ENCODE data around the gene ITPR2. TPM values are rescaled to one million over a fixed set of nuclear protein-coding genes. Genes with fewer than 3 reads are reported as not detected.

The ITPR2 gene
- total and polyA plus RNA-seq, 2 of the 8 experiments (the other 6 are each of a cell fraction or from before 2014, with no cell fraction given): 4.1 to 48.3 TPM

DNA sequence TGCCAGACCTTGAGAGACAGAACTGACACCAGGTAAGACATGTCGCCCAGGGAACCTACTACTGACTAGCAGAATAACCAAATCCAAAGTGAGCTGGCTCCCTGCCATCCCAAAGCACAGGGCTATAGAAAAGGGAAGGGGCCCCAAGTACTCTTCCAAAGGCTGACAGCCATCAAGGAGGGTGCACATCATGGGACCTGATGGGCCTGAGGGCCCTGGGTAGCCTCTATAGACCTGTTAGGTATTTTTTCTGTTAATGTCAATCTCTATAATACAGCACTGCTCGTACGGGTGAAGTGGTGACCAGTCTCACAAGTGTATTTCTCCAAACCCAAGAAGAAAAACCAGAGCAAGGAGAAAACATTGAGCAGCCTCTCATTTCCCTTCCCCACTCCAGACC lies 171.6 kb downstream of the ITPR2 start:
- Histone ChIP-seq H3K4ac (replicated peaks; ENCODE audit: insufficient read length, low read depth, low read length) (no peak overlapping the region), H2BK12ac (ENCODE audit: low read depth, low read length) (no peak overlapping the region), H3K4me3 (ENCODE audit: extremely low read depth in 1 of 4, insufficient read depth in 2 of 4, low read depth in 3 of 4, low read length in 4 of 4) (no peak overlapping the region), H3K23ac (ENCODE audit: insufficient read length) (no peak overlapping the region), H3K36me3 (ENCODE audit: control insufficient read depth in 2 of 4, insufficient read depth in 4 of 4, low read length in 3 of 4) (peaks cover 0 to 14% (median 7%) of the 10 kb centered on the region in 4 experiments; a peak in 6 of 8 replicates), H2BK5ac (ENCODE audit: low read depth, low read length) (no peak overlapping the region), H3K4me1 (replicated peaks in 1 of 4; ENCODE audit: control insufficient read depth in 3 of 4, insufficient read depth in 4 of 4, low read length in 3 of 4) (peaks cover 0 to 6% (median 1%) of the 10 kb centered on the region in 4 experiments; a peak in 2 of 7 replicates), H3K18ac (ENCODE audit: extremely low read depth, low read length) (0 out of 2 replicates have a peak overlapping the region, but pooled peaks have one; percentile 0), H2AK5ac (ENCODE audit: low read depth, low read length) (no peak overlapping the region), H3K79me2 (ENCODE audit: control insufficient read depth in 1 of 2, insufficient read depth in 2 of 2, low read length in 2 of 2) (no peaks in the 10 kb centered on the region), H4K91ac (replicated peaks; ENCODE audit: insufficient read length, low read length) (no peak overlapping the region), H3K14ac (ENCODE audit: insufficient read length) (no peak overlapping the region), H2BK15ac (ENCODE audit: low read length) (no peak overlapping the region), H4K8ac (ENCODE audit: extremely low read depth, insufficient read depth, low read length) (no peak overlapping the region; the same call in 1 of the 2 replicates), H3K56ac (replicated peaks; ENCODE audit: insufficient read length, low read depth, low read length) (no peak overlapping the region), H3K27ac (ENCODE audit: low read depth, low read length) (no peak overlapping the region), H3K27me3 (replicated peaks in 1 of 4; ENCODE audit: control insufficient read depth in 3 of 4, extremely low read depth in 1 of 4, insufficient read depth in 3 of 4, low read length in 3 of 4) (peaks cover 0 to 1% (median 0%) of the 10 kb centered on the region in 4 experiments; a peak in 1 of 7 replicates), H3K9ac (replicated peaks in 1 of 4; ENCODE audit: extremely low read depth in 1 of 4, low read depth in 3 of 4, low read length in 3 of 4) (no peak overlapping the region), H4K20me1 (replicated peaks in 1 of 2; ENCODE audit: control insufficient read depth in 1 of 2, insufficient read depth in 2 of 2, low read length in 2 of 2) (no peaks in the 10 kb centered on the region), H4K5ac (ENCODE audit: insufficient read length, low read depth, low read length) (no peak overlapping the region), H3K9me3 (ENCODE audit: insufficient read depth in 2 of 2, low read depth in 1 of 2, low read length in 1 of 2) (no peaks in the 10 kb centered on the region), H3K79me1 (ENCODE audit: low read depth, low read length) (no peaks in the 10 kb centered on the region; the same call in 1 of the 2 replicates), H2AFZ (ENCODE audit: low read length) (no peak overlapping the region), H2BK120ac (replicated peaks; ENCODE audit: low read depth, low read length) (no peak overlapping the region), H3K23me2 (ENCODE audit: low read depth, low read length) (no peaks in the 10 kb centered on the region), H2BK20ac (ENCODE audit: low read length) (peak overlapping the region; percentile 91; the same call in 1 of the 2 replicates), H3K4me2 (ENCODE audit: insufficient read depth in 1 of 2, low read depth in 2 of 2, low read length in 2 of 2) (no peak overlapping the region)
- CTCF ChIA-PET (ENCODE audit: partially characterized antibody): interaction anchor here (0.6 kb wide), 1 partner anchor 441 kb away, joined by 3 read pairs; no protein-coding TSS in a partner anchor
- POLR2A ChIA-PET (ENCODE audit: partially characterized antibody): no interaction called here
- WGBS, 2 experiments (ENCODE audit: extremely low coverage in 1 of 2, insufficient coverage in 1 of 2, insufficient read length in 1 of 2, insufficient replicate concordance in 2 of 2, low coverage in 1 of 2, low lambda C conversion rate in 2 of 2, missing lambda C conversion rate in 1 of 2): 47% methylated on average over 2 of the region's 3 CpGs; no CpG with 5 or more reads in 1 of the 2 experiments
- FAIRE-seq: no peak
- no peak for DNase-seq (ENCODE audit: low read depth in 1 of 2, low spot score in 2 of 2)
- TF ChIP-seq SUZ12 (IDR thresholded peaks at IDR 0.05; ENCODE audit: low read length) (no peak), NRF1 (IDR thresholded peaks at IDR 0.05; ENCODE audit: low read depth, low read length) (no peak), KDM4A (IDR thresholded peaks at IDR 0.05; ENCODE audit: low read depth, low read length, severe bottlenecking) (no peak), SP2 (IDR thresholded peaks at IDR 0.05; ENCODE audit: low read length) (no peak), SIX5 (IDR thresholded peaks at IDR 0.05; ENCODE audit: low read depth, low read length) (no peak), POU5F1 (IDR thresholded peaks at IDR 0.05; ENCODE audit: low read depth, low read length) (no peak), SAP30 (IDR thresholded peaks at IDR 0.05; ENCODE audit: insufficient read depth, insufficient replicate concordance, low read length) (no peak), CHD1 (IDR thresholded peaks at IDR 0.05; ENCODE audit: low read depth, low read length) (no peak), ATF2 (IDR thresholded peaks at IDR 0.05; ENCODE audit: low read length) (no peak), BCL11A (IDR thresholded peaks at IDR 0.05; ENCODE audit: low read depth in 2 of 2, low read length in 2 of 2) (no peak)
- TF ChIP-seq, protein P1, sequence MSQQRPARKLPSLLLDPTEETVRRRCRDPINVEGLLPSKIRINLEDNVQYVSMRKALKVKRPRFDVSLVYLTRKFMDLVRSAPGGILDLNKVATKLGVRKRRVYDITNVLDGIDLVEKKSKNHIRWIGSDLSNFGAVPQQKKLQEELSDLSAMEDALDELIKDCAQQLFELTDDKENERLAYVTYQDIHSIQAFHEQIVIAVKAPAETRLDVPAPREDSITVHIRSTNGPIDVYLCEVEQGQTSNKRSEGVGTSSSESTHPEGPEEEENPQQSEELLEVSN (IDR thresholded peaks at IDR 0.05): no peak
